Ishikawa (cell line): ENCODE measurements around the gene RIIAD1.

Experiments used
- CEBPB ChIP-seq: IDR thresholded peaks from 2 replicates; pipeline ENCODE4 v1.6.1; 2012
- EGR1 ChIP-seq: IDR thresholded peaks from 2 replicates; pipeline ENCODE4 v1.6.1; 2012
- EP300 ChIP-seq: IDR thresholded peaks from 2 replicates; pipeline ENCODE4 v1.6.1; 2012; ENCODE audit warnings: borderline replicate concordance
- MAX ChIP-seq: IDR thresholded peaks from 2 replicates; pipeline ENCODE4 v1.6.1; 2012
- NFIC ChIP-seq: IDR thresholded peaks from 2 replicates; pipeline ENCODE4 v1.6.1; 2012
- TEAD4 ChIP-seq: IDR thresholded peaks from 2 replicates; pipeline ENCODE4 v1.6.1; 2012

- TF ChIP-seq TEAD4: no peak
- TF ChIP-seq EP300: no peak
- TF ChIP-seq MAX: no peak
- TF ChIP-seq CEBPB: no peak
- TF ChIP-seq NFIC: no peak
- TF ChIP-seq EGR1: no peak
These were observed 55.3 kb downstream of the RIIAD1 start for GRCh38 chr1:151776665-151777062.
